ENCODE results near the gene AATK. TPM values are rescaled to one million over a fixed set of nuclear protein-coding genes. Genes with fewer than 3 reads are reported as not detected.

The AATK gene
- total RNA-seq, 2 donors from 2014 or later = 1.2 to 2.4 TPM

- no peaks in the 10 kb centered on the region for H3K9me3 Mint-ChIP-seq
- no peak within 1 kb of the TSS for H3K27ac Mint-ChIP-seq
- no peaks in the 10 kb centered on the region for H3K36me3 Mint-ChIP-seq (ENCODE audit: low read depth)
- no peaks in the 10 kb centered on the region for H3K4me1 Mint-ChIP-seq
- peaks cover 8% of the 10 kb centered on the region for H3K27me3 Mint-ChIP-seq
- ATAC-seq (replicated peaks) = no peak
- no peak within 1 kb of the TSS for H3K4me3 Mint-ChIP-seq
Measured at GRCh38 chr17:81165246-81166032, 582 bp downstream of the AATK start, which contains the start of gene PVALEF. Gene PVALEF, plus strand, starts transcription at chr17:81165507. Its CDS starts 15,720 bp downstream, at chr17:81181227.

DNA sequence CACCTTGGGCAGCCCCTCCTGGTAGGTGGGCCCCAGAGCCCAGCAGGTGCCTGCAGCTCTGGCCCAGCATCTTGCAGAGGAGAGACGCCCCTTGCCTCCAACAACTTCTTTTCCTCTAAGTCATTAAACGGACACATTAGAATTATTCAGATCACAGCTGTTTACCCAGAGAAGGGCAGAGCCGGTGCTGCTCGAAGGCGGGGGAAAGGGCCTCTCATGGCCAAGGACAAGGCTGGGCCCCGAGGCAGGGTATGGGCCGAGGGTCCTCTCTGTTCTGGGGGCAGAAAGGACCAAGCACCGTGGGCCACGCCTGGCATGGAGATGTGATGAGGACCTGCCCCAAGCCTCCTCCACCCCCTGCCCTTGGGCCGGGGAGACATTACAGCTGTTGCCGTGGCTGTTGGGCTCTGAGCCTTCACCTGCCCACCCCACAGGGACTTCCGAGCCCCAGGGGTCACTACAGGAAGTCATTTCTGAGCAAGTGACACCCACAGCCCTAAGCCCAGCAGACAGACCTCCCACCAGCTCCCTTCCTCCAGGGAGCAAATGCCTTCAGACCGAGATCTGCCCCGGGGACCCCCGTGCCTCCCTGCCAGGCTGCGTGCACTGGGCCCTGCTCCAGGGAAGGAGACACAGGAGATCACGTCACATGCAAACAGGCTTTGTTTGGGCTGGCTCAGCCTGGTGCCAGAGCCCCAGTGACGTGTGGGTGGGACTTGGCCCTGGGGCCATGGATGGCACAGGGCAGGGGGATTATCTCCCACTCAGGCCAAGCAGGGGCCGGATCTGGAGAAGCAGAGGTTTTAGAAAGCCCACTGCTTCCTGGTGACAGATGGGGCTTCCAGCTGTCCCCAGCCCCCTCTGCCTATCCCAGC lies 1.4 kb downstream of the AATK start:
- no peak for ATAC-seq (replicated peaks)
- Mint-ChIP-seq H3K27ac (no peak overlapping the region), H3K9me3 (no peaks in the 10 kb centered on the region), H3K4me1 (no peaks in the 10 kb centered on the region), H3K36me3 (ENCODE audit: low read depth) (no peaks in the 10 kb centered on the region), H3K4me3 (no peak overlapping the region), H3K27me3 (peaks cover 8% of the 10 kb centered on the region)

DNA sequence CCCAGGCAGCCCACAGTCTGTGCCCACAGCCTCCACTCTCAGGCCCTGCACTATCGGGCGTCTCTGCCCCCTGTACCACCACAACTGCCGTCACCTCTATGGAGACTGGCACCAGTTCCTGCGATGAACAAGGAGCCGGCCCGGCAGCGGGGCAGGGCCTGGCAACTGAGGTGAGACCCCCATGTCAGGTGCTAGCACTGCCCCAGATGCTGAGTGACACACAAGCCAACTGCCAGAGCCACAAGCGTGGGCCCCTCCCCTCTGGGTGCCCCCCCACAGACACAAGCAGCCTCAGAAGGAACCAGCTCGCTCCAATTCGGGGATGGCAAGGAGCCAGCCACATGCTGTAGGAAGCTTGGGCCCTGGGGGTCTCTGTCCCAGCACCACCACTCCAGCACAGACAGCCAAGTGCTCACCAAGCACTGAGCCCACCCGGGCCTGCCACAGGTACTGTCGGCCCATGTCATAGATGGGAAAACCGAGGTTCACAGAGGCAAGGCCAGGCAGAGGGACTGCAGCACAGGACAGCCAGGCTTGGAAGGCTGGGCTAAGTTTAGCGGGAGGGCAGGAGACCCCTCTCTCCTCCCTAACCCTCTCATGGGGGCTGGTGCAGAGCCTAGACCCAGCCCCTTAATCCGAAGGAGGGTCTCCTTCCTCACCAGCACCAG lies 2.2 kb downstream of the AATK start:
- Mint-ChIP-seq H3K27ac (no peak overlapping the region), H3K36me3 (ENCODE audit: low read depth) (no peaks in the 10 kb centered on the region), H3K4me1 (no peaks in the 10 kb centered on the region), H3K27me3 (peaks cover 8% of the 10 kb centered on the region), H3K9me3 (no peaks in the 10 kb centered on the region), H3K4me3 (no peak overlapping the region)
- no peak for ATAC-seq (replicated peaks)

- Mint-ChIP-seq H3K27me3 (peaks cover 8% of the 10 kb centered on the region), H3K27ac (no peak overlapping the region), H3K4me3 (no peak overlapping the region), H3K36me3 (ENCODE audit: low read depth) (no peaks in the 10 kb centered on the region), H3K9me3 (no peaks in the 10 kb centered on the region), H3K4me1 (no peaks in the 10 kb centered on the region)
- no peak for ATAC-seq (replicated peaks)
Measured at GRCh38 chr17:81163051-81163695, 2.8 kb downstream of the AATK start.

DNA sequence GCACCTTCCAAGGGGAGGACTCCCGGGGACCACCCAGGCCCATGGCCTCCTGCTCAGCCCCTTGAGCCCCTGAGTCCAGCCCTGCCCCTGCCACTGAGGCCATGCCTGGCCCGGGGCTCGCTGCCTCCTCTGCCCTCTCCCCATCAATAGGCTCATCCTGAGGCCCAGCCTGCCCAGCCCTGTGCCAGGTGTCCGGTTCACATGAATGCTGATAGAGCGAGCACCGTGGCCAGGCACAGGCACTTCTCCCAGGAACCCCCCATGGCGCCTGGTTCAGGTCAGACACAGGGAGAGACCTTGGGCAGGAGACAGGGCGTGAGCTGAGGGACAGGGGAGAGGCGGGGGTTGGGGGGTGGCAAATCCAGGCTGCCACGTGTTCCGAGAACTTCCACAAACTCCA lies 3.5 kb downstream of the AATK start:
- no peaks in the 10 kb centered on the region for H3K9me3 Mint-ChIP-seq
- H3K27me3 Mint-ChIP-seq = peaks cover 8% of the 10 kb centered on the region
- no peak overlapping the region for H3K27ac Mint-ChIP-seq
- ATAC-seq (replicated peaks) = no peak
- H3K4me3 Mint-ChIP-seq = no peak overlapping the region
- no peaks in the 10 kb centered on the region for H3K4me1 Mint-ChIP-seq
- no peaks in the 10 kb centered on the region for H3K36me3 Mint-ChIP-seq (ENCODE audit: low read depth)

GRCh38 chr17:81161972-81162371 lies 4.0 kb downstream of the AATK start:
- Mint-ChIP-seq H3K36me3 (ENCODE audit: low read depth) (no peaks in the 10 kb centered on the region), H3K4me3 (no peak overlapping the region), H3K27ac (no peak overlapping the region)

DNA sequence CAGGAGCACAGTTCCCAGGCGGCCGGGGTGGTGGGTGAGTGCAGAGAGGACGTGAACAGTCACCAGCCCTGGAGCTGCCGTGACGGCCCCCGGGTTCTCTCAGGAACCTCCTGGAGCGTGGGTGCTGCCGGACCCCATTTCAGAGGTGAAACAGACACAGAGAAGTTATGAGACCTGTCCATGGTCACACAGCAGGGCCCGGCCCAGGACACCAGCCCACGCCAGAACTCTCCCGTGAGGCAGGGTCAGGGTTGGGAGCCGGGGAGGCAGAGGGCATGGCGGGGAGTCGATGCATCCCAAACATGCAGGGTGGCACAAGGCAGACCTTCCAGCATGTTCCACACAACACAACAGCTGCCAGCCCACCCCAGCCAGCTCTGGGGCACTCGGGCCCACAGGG lies 4.5 kb downstream of the AATK start:
- H3K36me3 Mint-ChIP-seq (ENCODE audit: low read depth) = no peaks in the 10 kb centered on the region
- H3K27ac Mint-ChIP-seq = no peak overlapping the region
- H3K4me3 Mint-ChIP-seq = no peak overlapping the region

More at GRCh38 chr17:81161972-81162371, 4.0 kb downstream of the AATK start:
- Mint-ChIP-seq H3K9me3 (no peaks in the 10 kb centered on the region), H3K4me1 (no peaks in the 10 kb centered on the region), H3K27me3 (peaks cover 4% of the 10 kb centered on the region)
- ATAC-seq (replicated peaks) = no peak

GRCh38 chr17:81160747-81161453 lies 5.1 kb downstream of the AATK start:
- Mint-ChIP-seq H3K36me3 (ENCODE audit: low read depth) (no peaks in the 10 kb centered on the region), H3K4me3 (no peak overlapping the region), H3K27ac (no peak overlapping the region), H3K27me3 (peaks cover 4% of the 10 kb centered on the region), H3K9me3 (no peaks in the 10 kb centered on the region), H3K4me1 (no peaks in the 10 kb centered on the region)
- no peak for ATAC-seq (replicated peaks)

More for the DNA sequence above, 4.5 kb downstream of the AATK start:
- Mint-ChIP-seq H3K27me3 (peaks cover 4% of the 10 kb centered on the region), H3K9me3 (no peaks in the 10 kb centered on the region), H3K4me1 (no peaks in the 10 kb centered on the region)
- ATAC-seq (replicated peaks) = no peak

GRCh38 chr17:81160306-81160705 lies 5.7 kb downstream of the AATK start:
- Mint-ChIP-seq H3K4me3 (no peak overlapping the region), H3K9me3 (no peaks in the 10 kb centered on the region), H3K27me3 (peaks cover 4% of the 10 kb centered on the region), H3K4me1 (no peaks in the 10 kb centered on the region), H3K27ac (no peak overlapping the region), H3K36me3 (ENCODE audit: low read depth) (no peaks in the 10 kb centered on the region)
- ATAC-seq (replicated peaks) = peak; percentile 56

- H3K4me3 Mint-ChIP-seq = no peak overlapping the region
- peaks cover 4% of the 10 kb centered on the region for H3K27me3 Mint-ChIP-seq
- H3K9me3 Mint-ChIP-seq = no peaks in the 10 kb centered on the region
- H3K4me1 Mint-ChIP-seq = no peaks in the 10 kb centered on the region
- no peaks in the 10 kb centered on the region for H3K36me3 Mint-ChIP-seq (ENCODE audit: low read depth)
- ATAC-seq (replicated peaks) = peak; percentile 31
- H3K27ac Mint-ChIP-seq = no peak overlapping the region
Measured at GRCh38 chr17:81159611-81160265, 6.3 kb downstream of the AATK start.

- H3K4me1 Mint-ChIP-seq = no peaks in the 10 kb centered on the region
- no peak for ATAC-seq (replicated peaks)
- no peaks in the 10 kb centered on the region for H3K9me3 Mint-ChIP-seq
- H3K27ac Mint-ChIP-seq = no peak overlapping the region
- no peak overlapping the region for H3K4me3 Mint-ChIP-seq
- H3K27me3 Mint-ChIP-seq = peaks cover 4% of the 10 kb centered on the region
- no peaks in the 10 kb centered on the region for H3K36me3 Mint-ChIP-seq (ENCODE audit: low read depth)
Measured at GRCh38 chr17:81158688-81159590, 7.1 kb downstream of the AATK start.

DNA sequence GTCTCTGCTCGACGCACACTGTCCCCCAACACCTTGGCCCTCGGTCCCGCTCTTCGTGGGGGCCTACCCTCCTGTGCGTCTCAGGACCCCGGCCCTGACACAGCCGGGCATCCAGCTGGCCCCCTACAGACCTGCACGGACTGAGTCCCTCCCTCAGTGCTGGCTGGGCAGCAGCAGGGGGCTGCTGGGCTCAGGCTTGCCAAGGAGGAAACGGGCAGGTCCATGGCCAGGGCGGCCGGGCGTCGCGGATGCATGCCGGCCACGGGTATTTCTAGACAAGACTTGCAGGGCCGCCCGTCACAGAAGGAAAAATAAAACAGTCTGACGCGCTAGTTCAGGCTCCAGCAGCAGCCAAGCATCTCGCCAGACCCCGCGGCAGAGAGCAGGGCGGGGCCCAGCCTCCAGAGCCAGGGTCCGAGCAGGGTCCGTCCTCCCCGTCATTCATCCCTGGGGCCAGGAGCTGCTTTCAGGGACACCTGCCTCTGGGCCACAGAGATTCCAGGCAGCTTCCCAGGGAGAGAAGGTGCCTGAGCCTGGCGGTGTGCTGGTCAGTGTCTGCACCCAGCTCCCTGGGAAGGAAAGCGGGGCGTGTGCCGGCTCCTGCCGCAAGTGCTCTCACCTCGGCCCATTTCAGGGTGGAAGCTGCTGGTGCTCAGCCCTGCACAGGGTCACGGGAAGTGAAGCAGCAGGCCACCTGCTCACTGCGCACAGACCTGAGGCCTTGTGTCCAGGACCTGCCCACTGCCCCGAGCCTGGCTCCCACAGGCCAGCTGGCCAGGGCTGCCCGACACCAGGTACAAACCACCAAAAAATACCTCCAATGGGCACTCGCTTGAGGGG lies 8.0 kb downstream of the AATK start:
- no peak overlapping the region for H3K4me3 Mint-ChIP-seq
- H3K4me1 Mint-ChIP-seq = no peaks in the 10 kb centered on the region
- no peak overlapping the region for H3K27ac Mint-ChIP-seq
- H3K9me3 Mint-ChIP-seq = no peaks in the 10 kb centered on the region
- no peak for ATAC-seq (replicated peaks)
- H3K36me3 Mint-ChIP-seq (ENCODE audit: low read depth) = no peaks in the 10 kb centered on the region
- peaks cover under 1% of the 10 kb centered on the region for H3K27me3 Mint-ChIP-seq

All from activated T-helper 17 cell treated with anti-CD3 and anti-CD28 coated beads, Interleukin-2, amount 50 U/mL, for 72 hours (primary cell).